GM15510 (cell line): Measurements from ENCODE around the gene EXOC3L2.

Experiments
- POLR2A ChIP-seq: IDR thresholded peaks from 3 replicates; pipeline ENCODE4 v1.6.1; 2011; ENCODE audit warnings: borderline replicate concordance; ENCODE audit not compliant: insufficient read length; ENCODE audit errors: extremely low read depth

Gene EXOC3L2

GRCh38 chr19:45170146-45171106 is 74.8 kb downstream of the EXOC3L2 start:
- no peak for TF ChIP-seq POLR2A

DNA sequence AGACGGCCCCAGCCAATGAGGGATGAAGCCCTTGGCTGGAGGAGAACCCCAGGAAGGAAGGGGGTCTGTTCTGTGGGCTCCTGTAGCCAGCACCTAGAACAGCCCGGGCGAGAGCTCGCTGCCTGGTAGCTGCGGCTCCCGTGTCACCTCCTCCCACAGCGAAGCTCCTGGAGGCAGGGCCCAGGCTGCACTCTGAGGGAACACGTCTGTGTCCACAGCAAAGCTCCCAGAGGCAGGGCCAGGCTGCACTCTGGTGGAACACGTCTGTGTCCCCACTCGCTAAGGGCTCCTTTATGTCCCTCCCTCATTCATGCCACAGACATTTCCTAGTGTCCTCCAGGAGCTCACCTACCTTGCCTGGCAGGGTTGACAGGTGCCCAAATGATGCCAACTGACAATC is 75.6 kb downstream of the EXOC3L2 start:
- TF ChIP-seq POLR2A = no peak

GRCh38 chr19:45168767-45169351 is 76.3 kb downstream of the EXOC3L2 start:
- no peak for TF ChIP-seq POLR2A

GRCh38 chr19:45166723-45167252 is 78.4 kb downstream of the EXOC3L2 start:
- no peak for TF ChIP-seq POLR2A

DNA sequence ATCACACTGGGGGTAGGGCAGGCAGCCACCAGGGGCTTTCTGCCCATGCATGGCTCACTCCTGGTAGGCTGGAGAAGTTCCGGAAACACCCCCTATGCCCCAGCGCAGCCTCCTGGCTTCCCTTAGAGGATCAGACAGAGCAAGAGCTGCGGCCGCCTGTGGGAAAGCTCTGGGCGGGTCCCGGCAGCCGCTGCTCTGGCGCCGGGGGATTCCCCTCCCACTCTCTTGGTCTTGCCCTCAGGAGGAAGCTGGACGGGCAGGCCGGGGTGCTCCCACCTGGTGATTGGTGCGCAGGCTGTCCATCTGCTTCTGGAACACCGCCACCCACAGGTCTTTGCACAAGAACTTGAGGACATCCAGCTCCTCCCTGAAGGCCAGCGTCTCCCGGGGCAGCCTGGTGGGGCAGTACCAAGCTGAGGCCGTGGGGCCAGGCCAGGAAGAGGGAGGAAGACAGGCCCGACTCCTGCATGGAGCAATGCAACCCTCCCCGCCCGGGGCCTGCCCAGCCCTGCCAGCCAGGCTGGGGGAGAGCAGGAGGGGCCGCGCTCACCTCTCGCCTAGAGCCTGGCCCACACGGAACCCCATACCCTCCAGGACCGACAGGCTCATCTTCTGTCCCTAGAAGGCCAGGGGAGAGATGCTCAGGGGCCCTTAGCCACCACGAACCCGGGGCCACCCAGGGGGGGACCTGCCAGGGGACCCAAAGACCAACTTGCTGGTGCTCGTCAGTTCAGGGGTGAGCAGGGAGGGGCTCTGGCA is 80.5 kb downstream of the EXOC3L2 start:
- no peak for TF ChIP-seq POLR2A

DNA sequence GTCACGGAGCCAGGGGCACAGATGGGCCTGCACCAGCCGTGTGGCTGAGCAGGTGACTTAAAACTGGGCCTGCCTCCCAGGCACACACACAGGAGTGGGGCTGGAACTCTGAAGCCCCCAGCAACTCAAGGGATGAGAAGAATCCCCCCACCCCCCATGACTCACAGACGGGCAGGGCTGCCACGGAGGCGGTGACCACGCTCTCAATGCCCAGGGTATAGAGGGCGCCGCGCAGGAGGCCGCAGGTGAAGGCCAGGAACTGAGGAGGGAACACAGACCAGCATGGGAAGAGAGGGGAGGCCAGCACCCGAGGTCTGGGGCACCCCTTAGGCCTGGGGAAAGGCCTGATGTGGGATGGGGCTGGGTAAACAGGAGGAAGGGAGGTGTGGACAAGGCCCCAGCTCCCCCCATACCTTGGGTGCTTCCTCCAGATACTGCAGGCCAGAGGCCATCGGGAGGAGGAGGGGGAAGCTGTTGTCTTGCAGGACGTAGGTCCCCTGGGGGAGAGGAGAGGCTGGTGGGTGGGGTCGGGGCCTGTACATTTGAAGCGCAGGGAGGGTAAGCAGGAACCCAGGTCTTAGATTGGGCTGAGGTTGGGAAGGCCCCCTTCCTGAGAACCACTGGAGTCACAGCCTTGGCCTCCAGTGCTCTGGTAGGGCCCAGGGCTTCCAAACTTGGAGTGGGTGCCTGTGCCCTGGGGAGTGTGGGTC is 81.3 kb downstream of the EXOC3L2 start:
- no peak for TF ChIP-seq POLR2A

- no peak for TF ChIP-seq POLR2A
Measured at GRCh38 chr19:45163156-45163555, 82.1 kb downstream of the EXOC3L2 start.

DNA sequence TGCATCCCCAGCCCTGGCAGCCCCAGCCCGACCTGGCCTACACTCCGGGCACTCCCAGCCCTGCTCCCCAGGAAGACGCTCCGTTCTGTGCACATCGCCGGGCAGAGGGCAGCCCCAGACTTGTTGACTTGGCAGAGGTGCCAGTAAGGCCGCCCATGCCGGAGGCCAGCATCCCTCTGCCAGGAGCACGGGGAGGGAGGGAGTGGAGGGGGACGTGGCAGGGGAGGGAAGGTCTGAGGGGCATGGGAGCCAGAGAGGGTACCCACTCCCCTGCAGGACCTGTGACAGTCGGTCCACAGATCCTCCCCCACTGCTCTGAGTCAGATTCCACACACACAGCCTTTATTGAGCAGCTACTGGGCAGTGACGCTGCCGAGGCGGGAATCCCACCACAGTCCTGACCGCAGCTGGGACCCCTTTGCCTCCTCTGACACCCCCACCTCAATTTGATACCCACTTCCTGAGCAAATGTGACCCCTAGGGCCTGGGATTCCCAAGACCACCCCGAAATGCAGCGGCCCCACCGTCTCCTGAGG is 82.5 kb downstream of the EXOC3L2 start:
- no peak for TF ChIP-seq POLR2A
